GM12801 (cell line): ENCODE results near the gene POLR3A.

Experiments used
- CTCF ChIP-seq: IDR thresholded peaks from one replicate; pipeline ENCODE4 v1.5.1; 2011; ENCODE audit warnings: control low read depth; ENCODE audit not compliant: insufficient read length; ENCODE audit errors: extremely low read depth

Gene POLR3A

GRCh38 chr10:78009662-78010061 lies 19.7 kb downstream of the POLR3A start:
- TF ChIP-seq CTCF, result no peak

GRCh38 chr10:78007172-78007571 lies 22.1 kb downstream of the POLR3A start:
- TF ChIP-seq CTCF, result no peak

GRCh38 chr10:78004215-78005026 lies 24.9 kb downstream of the POLR3A start:
- TF ChIP-seq CTCF, result no peak

- no peak for TF ChIP-seq CTCF
These were observed 26.6 kb downstream of the POLR3A start for GRCh38 chr10:78002541-78003288.

- TF ChIP-seq CTCF, result no peak
These were observed 28.3 kb downstream of the POLR3A start for GRCh38 chr10:78000956-78001472.

- no peak for TF ChIP-seq CTCF
These were observed 29.1 kb downstream of the POLR3A start for GRCh38 chr10:78000206-78000605.

GRCh38 chr10:77993620-77994019 lies 35.7 kb downstream of the POLR3A start:
- TF ChIP-seq CTCF, result no peak
